Caco-2 (cell line): ENCODE data around the gene AHNAK. TPM values are rescaled to one million over a fixed set of nuclear protein-coding genes. Genes with fewer than 3 reads are reported as not detected.
A peak's percentile ranks its signal among the peaks of the same experiment; 100 is the strongest.

ENCODE experiments used
- BruUV-seq: library from RNA; stranded (reverse); fragments of 400-500 nt; replicated peaks from 2 replicates; lab custom pipeline; 2021; lab: Mats Ljungman, UMichigan
- CTCF ChIA-PET: fragments of 300-600 bp; sonication (Branson Sonifier 250); formaldehyde crosslinking; loops from one replicate; lab custom pipeline; 2022; ENCODE audit warnings: antibody characterized with exemption; lab: Charles Lee
- POLR2A ChIA-PET: fragments of 300-600 bp; sonication (Branson Sonifier 250); formaldehyde crosslinking; loops from one replicate; lab custom pipeline; 2022; ENCODE audit warnings: antibody characterized with exemption; lab: Charles Lee
- DNase-seq, 2 experiments: peaks; one replicate each; pipeline versions ENCODE4 v3.0.0 to v3.0.0-alpha.2; 2020 to 2022
- H3K27me3 ChIP-seq: replicated peaks from 2 replicates; pipeline ENCODE4 v1.6.0; 2011; ENCODE audit warnings: low read length; ENCODE audit not compliant: control insufficient read depth, insufficient read depth
- H3K36me3 ChIP-seq: 2 replicates; pipeline ENCODE4 v1.5.1; 2011; ENCODE audit warnings: low read length; ENCODE audit not compliant: control insufficient read depth, insufficient read depth
- H3K4me1 ChIP-seq: fragments of 250-450 bp; sonication (Bioruptor Pico); 2 replicates; pipeline ENCODE4 v1.5.1; 2020; ENCODE audit warnings: mild to moderate bottlenecking
- H3K4me3 ChIP-seq: 2 replicates; pipeline ENCODE4 v1.5.1; 2011; ENCODE audit warnings: low read depth, mild to moderate bottlenecking, control low read depth, low read length
- H3K9me3 ChIP-seq: fragments of 250-450 bp; sonication (Bioruptor Pico); 2 replicates; pipeline ENCODE4 v1.5.1; 2020; ENCODE audit warnings: mild to moderate bottlenecking, moderate library complexity
- H3K27ac Mint-ChIP-seq: one replicate; pipeline ENCODE4 v1.8.0; 2022; ENCODE audit warnings: mixed read lengths; ENCODE audit not compliant: unreplicated experiment
- H3K27me3 Mint-ChIP-seq: one replicate; pipeline ENCODE4 v1.8.0; 2022; ENCODE audit warnings: mixed read lengths; ENCODE audit not compliant: insufficient read depth, unreplicated experiment
- H3K36me3 Mint-ChIP-seq: one replicate; pipeline ENCODE4 v1.8.0; 2022; ENCODE audit warnings: mild to moderate bottlenecking, mixed read lengths; ENCODE audit not compliant: insufficient read depth, unreplicated experiment
- H3K4me1 Mint-ChIP-seq: one replicate; pipeline ENCODE4 v1.8.0; 2022; ENCODE audit warnings: low read depth, mixed read lengths; ENCODE audit not compliant: unreplicated experiment
- H3K4me3 Mint-ChIP-seq: one replicate; pipeline ENCODE4 v1.8.0; 2022; ENCODE audit warnings: mild to moderate bottlenecking, moderate library complexity, mixed read lengths; ENCODE audit not compliant: unreplicated experiment
- H3K9me3 Mint-ChIP-seq: one replicate; pipeline ENCODE4 v1.8.0; 2022; ENCODE audit warnings: mixed read lengths; ENCODE audit not compliant: unreplicated experiment
- intact Hi-C: fragments of 100-400 bp; cut with micrococcal nuclease; formaldehyde crosslinking; loops from one replicate; pipeline ENCODE4 v1.10.0; 2022; ENCODE audit not compliant: unreplicated experiment
- total RNA-seq: library from RNA; stranded (reverse); gene quantifications from 2 replicates; pipeline ENCODE4 v1.2.3, GENCODE V29; 2022
- TF ChIP-seq, protein P1 (sequence below), 2 experiments: fragments of 200-600 bp in 1 of 2; IDR thresholded peaks; 1 replicate in 1 of 2; 2 replicates in 1 of 2; pipeline versions ENCODE4 v1.5.1 to v1.8.0; 2011 to 2022; ENCODE audit warnings: antibody characterized with exemption in 1 of 2, control low read depth in 1 of 2, inconsistent platforms in 1 of 2, low read depth in 1 of 2, low read length in 1 of 2, mild to moderate bottlenecking in 1 of 2, moderate library complexity in 1 of 2; ENCODE audit not compliant: insufficient read depth in 1 of 2, severe bottlenecking in 1 of 2, unreplicated experiment in 1 of 2

Gene AHNAK
- total RNA-seq, 1 experiment from 2014 or later, result 312 TPM

DNA sequence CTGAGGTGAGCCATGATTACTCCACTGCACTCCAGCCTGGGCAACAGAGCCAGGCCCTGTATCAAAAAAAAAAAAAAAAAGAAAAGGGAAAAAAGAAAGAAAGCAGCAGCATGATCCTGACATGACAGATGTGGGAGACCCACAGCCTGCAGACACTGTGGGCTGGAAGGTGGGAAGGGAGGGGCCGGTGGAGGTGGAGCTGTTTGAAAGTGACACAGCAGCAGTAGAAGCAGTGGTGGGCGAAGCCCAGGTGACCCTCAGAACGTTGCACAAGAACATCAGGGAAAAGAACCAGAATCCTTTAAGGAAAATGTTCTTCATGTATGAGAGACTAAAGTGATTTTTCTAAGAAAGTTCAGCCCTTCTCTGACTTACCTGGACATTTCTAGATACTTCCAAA, 154.1 kb downstream of the AHNAK start:
- no peak for DNase-seq
- CTCF ChIA-PET, result interaction anchor here (0.7 to 4.4 kb wide), 10 partner anchors 9 to 199 kb away, joined by 3 to 79 read pairs (median 6); partner anchors contain the start of genes SCGB1A1 and TUT1
- TSS peak; percentile 70 for BruUV-seq
- Histone ChIP-seq H3K4me1 (peaks cover 40% of the 10 kb centered on the region), H3K9me3 (no peaks in the 10 kb centered on the region), H3K4me3 (no peak overlapping the region), H3K36me3 (no peaks in the 10 kb centered on the region), H3K27me3 (no peaks in the 10 kb centered on the region)
- peaks cover 13% of the 10 kb centered on the region for H3K4me1 Mint-ChIP-seq
- intact Hi-C loops, result loop anchor here (10.0 kb wide), 1 partner anchor 282 kb away; the partner anchor contains the start of genes LBHD1, UBXN1 and UQCC3
- TF ChIP-seq, protein P1, sequence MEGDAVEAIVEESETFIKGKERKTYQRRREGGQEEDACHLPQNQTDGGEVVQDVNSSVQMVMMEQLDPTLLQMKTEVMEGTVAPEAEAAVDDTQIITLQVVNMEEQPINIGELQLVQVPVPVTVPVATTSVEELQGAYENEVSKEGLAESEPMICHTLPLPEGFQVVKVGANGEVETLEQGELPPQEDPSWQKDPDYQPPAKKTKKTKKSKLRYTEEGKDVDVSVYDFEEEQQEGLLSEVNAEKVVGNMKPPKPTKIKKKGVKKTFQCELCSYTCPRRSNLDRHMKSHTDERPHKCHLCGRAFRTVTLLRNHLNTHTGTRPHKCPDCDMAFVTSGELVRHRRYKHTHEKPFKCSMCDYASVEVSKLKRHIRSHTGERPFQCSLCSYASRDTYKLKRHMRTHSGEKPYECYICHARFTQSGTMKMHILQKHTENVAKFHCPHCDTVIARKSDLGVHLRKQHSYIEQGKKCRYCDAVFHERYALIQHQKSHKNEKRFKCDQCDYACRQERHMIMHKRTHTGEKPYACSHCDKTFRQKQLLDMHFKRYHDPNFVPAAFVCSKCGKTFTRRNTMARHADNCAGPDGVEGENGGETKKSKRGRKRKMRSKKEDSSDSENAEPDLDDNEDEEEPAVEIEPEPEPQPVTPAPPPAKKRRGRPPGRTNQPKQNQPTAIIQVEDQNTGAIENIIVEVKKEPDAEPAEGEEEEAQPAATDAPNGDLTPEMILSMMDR (IDR thresholded peaks at IDR 0.05; ENCODE audit: insufficient read depth in 1 of 2, low read depth in 1 of 2, low read length in 1 of 2, severe bottlenecking in 1 of 2, unreplicated experiment in 1 of 2), result no peak
- no peaks in the 10 kb centered on the region for H3K27me3 Mint-ChIP-seq
- no peaks in the 10 kb centered on the region for H3K36me3 Mint-ChIP-seq
- H3K27ac Mint-ChIP-seq, result peak overlapping the region; percentile 46
- no peaks in the 10 kb centered on the region for H3K9me3 Mint-ChIP-seq
- POLR2A ChIA-PET, result interaction anchor here (0.7 to 1.1 kb wide), 2 partner anchors 182 to 245 kb away, joined by 3 to 4 read pairs; no protein-coding TSS in a partner anchor
- no peak overlapping the region for H3K4me3 Mint-ChIP-seq

GRCh38 chr11:62391642-62392425, 154.8 kb downstream of the AHNAK start:
- TF ChIP-seq, protein P1 (IDR thresholded peaks at IDR 0.05; ENCODE audit: insufficient read depth in 1 of 2, low read depth in 1 of 2, low read length in 1 of 2, severe bottlenecking in 1 of 2, unreplicated experiment in 1 of 2), result no peak
- POLR2A ChIA-PET, result no interaction called here
- peak overlapping the region; percentile 46 for H3K27ac Mint-ChIP-seq
- no peaks in the 10 kb centered on the region for H3K27me3 Mint-ChIP-seq
- H3K36me3 Mint-ChIP-seq, result no peaks in the 10 kb centered on the region
- Histone ChIP-seq H3K36me3 (no peaks in the 10 kb centered on the region), H3K4me1 (peaks cover 34% of the 10 kb centered on the region), H3K9me3 (no peaks in the 10 kb centered on the region), H3K4me3 (no peak overlapping the region), H3K27me3 (no peaks in the 10 kb centered on the region)
- BruUV-seq, result no TSS peak
- no peak for DNase-seq
- no peak overlapping the region for H3K4me3 Mint-ChIP-seq
- H3K9me3 Mint-ChIP-seq, result no peaks in the 10 kb centered on the region
- peaks cover 13% of the 10 kb centered on the region for H3K4me1 Mint-ChIP-seq
- intact Hi-C loops, result loop anchor here (10.0 kb wide), 1 partner anchor 283 kb away; the partner anchor contains the start of genes LBHD1, UBXN1 and UQCC3
- CTCF ChIA-PET, result interaction anchor here (0.8 kb wide), 1 partner anchor 123 kb away, joined by 3 read pairs; no protein-coding TSS in a partner anchor

DNA sequence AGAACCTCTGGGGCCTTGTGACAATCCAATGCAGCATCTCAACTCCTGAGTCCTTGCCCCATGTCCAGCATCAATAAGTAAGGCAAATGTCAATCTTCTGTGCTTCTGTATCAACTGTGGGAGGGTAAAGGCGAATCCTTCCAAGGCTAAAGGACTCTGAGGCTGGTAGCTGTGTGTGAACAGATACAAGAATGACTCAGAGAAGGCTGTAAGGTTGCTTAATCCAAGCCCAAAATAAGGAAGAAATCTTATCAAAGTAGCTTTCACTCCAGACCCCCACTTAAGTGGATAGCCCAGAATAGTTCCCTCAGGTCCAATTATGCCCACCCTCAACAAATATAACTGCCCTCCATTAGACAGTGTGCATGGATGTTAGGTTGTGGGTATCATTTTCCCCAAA, 155.9 kb downstream of the AHNAK start:
- no peaks in the 10 kb centered on the region for H3K36me3 ChIP-seq
- ChIA-PET CTCF (interaction anchor here (1.0 kb wide), 1 partner anchor 50 kb away, joined by 3 read pairs; no protein-coding TSS in a partner anchor), POLR2A (interaction anchor here (0.8 kb wide), 1 partner anchor 221 kb away, joined by 3 read pairs; no protein-coding TSS in a partner anchor)
- Mint-ChIP-seq H3K4me3 (no peak overlapping the region), H3K36me3 (no peaks in the 10 kb centered on the region), H3K9me3 (no peaks in the 10 kb centered on the region), H3K27me3 (no peaks in the 10 kb centered on the region), H3K4me1 (peaks cover 12% of the 10 kb centered on the region), H3K27ac (no peak overlapping the region)
- no peaks in the 10 kb centered on the region for H3K9me3 ChIP-seq
- DNase-seq, result no peak
- BruUV-seq, result no TSS peak
- TF ChIP-seq, protein P1 (IDR thresholded peaks at IDR 0.05; ENCODE audit: insufficient read depth in 1 of 2, low read depth in 1 of 2, low read length in 1 of 2, severe bottlenecking in 1 of 2, unreplicated experiment in 1 of 2), result no peak
- peaks cover 22% of the 10 kb centered on the region for H3K4me1 ChIP-seq
- H3K4me3 ChIP-seq, result no peak overlapping the region
- intact Hi-C loops, result loop anchor here (10.0 kb wide), 1 partner anchor 284 kb away; the partner anchor contains the start of genes LBHD1, UBXN1 and UQCC3
- H3K27me3 ChIP-seq, result no peaks in the 10 kb centered on the region
